Iris pigment epithelial cell (primary cell): ENCODE data around the gene SLC35A3.
"Not testable (repeated sequence)": the region's sequence is repeated elsewhere in the genome, so short reads cannot be mapped to it uniquely, and the experiment has no call there.

Experiments used
- DNase-seq: peaks from one replicate; pipeline ENCODE4 v3.0.0-alpha.2; 2011; ENCODE audit warnings: low read depth

SLC35A3 gene

DNA sequence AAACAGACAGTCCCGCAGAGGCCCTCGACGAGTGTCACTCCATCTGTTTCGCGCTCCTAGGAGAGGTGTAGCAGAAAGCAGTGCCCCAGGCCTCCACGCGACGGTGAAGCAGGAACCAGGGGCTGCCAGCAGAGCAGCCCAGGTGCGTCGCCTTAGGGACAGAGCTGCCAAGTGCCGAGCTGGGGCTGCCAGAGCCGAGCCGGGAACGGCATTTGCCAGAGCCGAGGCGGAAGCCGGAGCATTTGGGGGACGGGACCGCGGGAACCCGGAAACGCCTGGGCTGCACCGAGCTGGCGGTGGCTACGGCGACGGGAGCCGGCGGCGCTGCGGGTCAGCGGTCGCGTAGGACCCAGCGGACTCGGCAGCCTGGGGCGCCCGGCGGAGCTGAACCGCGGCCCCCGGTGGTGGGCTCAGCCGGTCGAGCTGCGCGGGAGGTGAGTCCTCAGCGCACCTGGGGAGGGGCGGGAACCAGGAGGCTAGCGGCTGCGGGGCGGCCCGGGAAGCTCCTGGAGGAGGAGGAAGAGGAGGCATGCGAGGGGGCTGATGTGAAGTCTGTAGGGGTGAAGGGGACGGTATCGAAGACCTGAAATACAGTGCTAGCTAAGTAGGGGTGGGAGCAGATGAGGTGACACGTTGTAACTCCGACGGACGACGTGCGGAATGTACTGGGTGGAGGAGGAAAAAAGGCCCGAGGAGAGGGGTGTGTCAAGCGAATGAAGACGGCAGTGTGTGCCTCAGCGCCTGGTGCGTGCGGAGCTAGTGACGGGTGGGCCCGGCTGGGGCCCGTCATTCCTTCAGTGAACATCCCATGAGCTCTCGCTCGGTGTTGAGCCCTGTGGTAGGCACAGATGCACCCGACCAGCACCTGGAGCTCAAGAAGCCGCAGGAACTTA, at the start of gene SLC35A3:
Gene SLC35A3, plus strand, starts transcription at position 268 of the 893 bp plus-strand sequence. CDS start 23,559 bp downstream, outside the sequence.
- DNase-seq, result peak; percentile 64

DNA sequence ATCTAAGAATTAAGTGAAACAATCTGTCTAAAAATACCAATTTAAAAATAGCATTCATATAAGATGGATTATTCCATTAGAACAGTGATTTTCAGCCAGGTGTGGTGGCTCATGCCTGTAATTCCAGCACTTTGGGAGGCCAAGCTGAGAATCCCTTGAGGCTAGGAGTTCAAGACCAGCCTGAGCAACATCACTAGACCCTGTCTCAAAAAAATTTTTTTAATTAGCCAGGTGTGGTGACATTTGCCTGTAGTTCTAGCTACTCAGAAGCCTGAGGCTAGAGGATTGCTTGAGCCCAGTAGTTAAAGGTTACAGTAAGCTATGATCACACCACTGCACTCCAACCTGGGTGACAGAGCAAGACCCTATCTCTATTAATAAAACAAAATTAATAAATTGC, 35.0 kb upstream of the SLC35A3 start:
- DNase-seq, result no peak

DNA sequence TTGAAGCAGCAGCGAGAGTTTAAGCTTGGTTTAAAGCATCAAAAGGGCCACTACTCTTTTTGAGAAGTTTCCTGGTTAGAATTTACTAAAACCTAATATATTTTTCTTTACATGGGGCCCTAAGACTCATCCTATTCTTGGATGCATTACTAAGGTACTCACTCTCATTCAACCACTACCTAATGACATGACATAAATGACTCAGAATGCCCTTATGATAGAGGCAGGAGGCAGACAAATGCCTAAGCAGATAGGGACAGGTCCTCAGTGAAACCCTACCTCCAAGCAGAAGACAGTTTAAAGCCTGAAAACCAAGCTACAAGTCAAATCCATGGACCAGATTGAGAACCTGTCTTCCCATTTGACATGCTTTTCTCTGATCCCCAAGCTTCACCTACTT, 34.3 kb upstream of the SLC35A3 start:
- no peak for DNase-seq

DNA sequence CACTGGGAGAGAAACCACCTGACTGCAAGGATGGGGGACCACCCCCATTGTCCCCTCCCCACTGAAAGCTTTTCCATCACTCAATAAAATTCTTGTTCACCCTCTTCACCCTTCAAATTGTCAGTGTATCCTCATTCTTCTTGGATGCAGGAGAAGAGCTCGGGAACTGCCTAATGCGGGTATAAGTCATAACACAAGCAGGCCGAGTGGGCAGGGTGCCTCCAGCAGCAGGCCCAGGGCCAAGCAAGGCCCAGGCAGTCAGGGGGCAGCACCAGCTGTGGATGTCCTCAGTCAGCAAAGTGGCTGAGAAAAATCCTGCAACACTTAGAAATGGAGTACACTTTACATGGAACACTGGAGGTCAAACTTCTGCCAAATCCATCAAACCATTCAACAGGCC, 33.7 kb upstream of the SLC35A3 start:
- DNase-seq, result no peak

DNA sequence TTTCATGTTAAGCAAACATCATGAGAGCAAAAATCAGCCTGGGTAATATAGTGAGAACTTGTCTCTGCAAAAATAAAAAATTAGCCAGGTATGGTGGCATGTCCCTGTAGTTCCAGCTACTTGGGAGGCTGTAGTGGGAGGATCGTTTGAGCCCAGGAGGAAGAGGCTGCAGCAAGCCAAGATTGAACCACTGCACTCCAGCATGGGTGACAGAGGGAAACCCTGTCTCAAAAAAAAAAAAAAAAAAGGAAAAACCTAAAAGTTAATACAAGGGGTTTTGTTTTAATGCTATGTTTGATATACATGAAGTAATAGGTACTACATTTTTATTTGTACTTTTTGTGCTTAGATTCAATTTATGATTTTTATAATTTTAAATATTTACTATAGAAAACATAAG, 27.1 kb upstream of the SLC35A3 start:
- DNase-seq, result no peak

DNA sequence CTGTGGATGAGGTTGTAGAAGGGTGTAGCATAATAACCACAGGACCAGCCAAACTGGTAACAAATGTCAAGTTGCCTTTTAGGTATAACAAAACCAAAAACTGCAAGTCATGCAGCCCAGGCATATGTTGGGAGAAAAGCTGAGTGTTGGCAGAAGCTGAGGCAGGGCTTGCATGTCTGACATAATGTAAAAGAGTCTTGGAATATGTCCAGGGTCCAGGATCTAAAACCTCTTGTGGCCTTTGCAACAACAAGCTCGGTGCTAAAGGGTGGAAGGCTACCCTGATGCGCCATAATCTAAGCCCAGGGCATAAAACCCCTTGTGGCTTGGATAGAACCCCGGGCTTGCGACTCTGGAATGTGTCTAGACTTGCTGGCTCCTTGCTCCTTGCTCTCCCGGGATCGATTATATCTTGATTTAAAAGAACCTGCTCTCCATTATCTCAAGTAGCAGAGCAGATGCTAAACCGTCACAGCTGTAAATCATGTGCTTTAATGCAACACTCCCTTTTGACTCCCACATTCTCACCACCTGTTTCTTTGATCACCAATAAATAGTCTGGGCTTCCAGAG, 26.5 kb upstream of the SLC35A3 start:
- peak; percentile 67 for DNase-seq

DNA sequence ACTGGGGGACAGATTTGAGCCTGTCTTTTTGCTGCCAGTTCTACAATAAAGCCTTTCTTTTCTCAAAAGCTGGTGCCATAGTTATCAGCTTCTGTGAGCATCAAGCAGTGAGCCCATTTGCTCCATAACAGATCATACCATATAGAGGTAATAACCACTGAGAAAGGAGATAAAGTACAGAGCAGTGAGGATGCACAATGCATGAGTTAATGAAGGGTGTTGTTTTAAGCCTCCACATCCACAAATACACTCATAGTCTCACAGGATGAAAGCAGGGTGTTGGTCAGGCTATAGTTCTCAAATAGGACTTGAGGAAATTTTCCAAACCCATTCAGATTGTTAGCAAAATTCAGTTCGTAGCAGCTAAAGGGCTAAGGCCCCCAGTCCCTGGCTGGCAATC, 25.6 kb upstream of the SLC35A3 start:
- no peak for DNase-seq

DNA sequence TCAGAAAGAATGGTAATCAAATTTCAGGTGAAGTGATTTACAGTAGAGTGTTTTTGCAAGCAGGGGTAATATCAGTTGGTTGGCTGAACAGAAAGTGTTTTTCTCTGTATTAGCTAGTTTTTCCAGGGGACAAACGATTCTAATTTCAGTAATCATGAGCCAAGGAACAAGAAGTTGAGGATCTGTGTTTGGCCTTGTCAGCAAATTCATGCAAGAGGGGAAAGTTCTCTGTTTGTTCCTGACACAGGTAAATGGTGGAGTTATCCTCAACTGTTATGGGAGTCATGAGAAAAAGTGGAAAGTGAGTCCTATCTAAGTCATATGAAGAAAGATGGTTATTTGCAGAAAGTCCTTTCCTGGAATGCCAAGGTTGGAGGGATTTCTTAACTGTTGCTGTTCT, 24.6 kb upstream of the SLC35A3 start:
- no peak for DNase-seq

DNA sequence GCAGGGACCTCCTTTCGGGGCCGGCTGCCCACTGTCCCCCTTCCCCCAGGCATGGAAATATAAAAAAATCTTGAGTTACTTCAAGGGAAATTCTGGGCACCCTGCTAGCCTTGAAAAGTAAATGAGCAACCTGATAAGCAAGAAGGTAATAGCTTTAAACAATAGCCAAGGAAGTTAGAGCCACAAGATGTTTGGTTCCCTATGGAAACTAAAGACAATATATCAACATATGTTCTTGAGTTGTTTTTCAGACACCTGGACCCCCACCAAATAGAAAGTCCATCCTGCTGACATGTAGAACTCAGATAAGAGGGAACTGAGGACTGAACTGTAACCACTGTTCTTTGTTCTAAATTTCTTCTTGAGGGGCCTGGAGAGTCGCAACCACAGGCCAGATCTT, 19.3 kb upstream of the SLC35A3 start:
- DNase-seq, result no peak

DNA sequence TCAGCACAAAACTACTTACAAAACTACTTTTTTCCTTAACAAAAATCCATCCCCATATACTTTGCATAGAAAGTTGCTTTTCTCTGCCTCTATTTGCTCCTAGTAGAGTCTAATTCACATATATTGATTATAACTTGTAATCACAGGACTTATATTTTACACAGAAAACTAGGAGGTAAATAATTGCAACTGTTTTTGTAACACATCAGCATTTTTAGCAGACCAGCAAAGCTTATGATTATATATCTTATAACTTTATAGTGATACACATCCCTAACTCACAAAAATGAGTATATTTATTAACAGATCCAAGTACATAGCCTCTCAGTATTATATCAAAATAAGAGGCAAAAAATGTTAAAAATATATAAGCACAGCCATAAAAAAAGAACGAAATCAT, 17.3 kb upstream of the SLC35A3 start:
- no peak for DNase-seq

DNA sequence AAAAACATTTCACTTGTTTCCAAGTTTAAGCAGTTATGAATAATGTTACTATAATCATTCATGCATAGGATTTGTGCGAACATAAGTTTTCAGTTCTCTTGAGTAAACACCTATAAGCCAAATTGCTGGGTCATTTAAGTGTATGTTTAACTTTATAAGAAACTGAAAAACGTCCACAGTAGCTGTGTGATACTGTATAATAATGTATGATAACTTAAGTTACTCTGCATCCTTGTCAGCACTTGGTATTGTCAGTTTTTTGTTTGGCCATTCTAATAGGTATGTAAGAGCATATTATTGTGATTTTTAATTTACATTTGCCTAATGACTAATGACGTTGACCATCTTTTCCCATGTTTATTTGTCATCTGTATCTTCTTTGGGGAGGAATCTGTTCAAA, 14.4 kb upstream of the SLC35A3 start:
- DNase-seq, result no peak

DNA sequence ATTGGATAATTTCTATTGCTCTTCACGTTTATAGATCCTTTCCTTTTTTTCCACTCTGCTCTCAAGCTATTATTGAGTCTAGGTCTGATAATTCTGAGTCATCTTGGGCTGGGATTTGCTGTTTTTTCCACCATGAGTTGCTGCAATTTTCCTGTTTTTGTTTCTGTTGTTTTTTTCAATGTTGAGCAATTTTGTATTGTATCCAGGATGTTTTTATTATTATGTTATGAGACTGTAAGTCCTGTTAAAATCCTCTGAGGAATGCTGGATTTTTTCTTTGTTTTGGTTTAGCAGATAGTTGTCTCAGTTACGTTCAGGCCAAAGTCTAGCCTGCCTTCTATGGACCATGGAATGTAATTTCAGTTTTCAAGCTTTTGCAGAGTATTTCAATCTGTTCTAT, 13.0 kb upstream of the SLC35A3 start:
- peak; percentile 69 for DNase-seq

DNA sequence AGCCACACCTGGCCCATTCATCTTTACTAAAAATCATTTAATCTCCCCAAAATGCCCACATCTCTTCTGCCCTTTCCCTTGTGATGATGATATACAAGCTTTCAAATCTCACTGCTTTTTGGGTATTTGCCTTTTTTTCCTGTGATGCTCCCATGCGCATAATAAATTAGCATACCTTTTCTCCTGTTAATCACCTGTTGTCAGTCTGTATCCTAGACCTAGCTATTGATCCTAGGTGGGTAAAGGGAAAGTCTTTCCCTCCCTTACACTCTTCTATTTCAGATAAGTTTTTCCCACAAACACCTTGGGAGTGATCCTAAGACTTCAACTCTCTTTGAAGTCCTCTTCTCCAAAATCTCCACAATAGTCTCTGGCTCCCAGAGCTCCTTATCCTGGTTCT, 12.0 kb upstream of the SLC35A3 start:
- no peak for DNase-seq

DNA sequence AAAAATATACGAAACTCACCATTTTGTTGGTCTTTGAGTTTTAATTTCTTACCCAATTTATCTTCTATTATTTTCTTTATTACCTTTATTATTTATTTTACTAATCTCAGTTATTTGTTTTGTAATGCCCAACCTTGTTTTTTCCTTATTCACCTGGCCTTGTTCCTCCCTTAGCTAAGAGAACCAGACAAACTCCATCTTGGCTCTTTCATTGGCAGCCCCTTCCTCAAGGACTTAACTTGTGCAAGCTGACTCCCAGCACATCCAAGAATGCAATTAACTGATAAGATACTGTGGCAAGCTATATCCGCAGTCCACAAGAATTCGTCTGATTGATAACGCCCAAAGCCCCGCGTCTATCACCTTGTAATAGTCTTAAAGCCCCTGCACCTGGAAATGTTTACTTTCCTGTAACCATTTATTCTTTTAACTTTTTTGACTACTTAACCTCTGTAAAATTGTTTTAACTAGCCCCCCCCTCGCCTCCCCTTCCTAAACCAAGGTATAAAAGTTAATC, 10.5 kb upstream of the SLC35A3 start:
- DNase-seq, result not testable (repeated sequence)

DNA sequence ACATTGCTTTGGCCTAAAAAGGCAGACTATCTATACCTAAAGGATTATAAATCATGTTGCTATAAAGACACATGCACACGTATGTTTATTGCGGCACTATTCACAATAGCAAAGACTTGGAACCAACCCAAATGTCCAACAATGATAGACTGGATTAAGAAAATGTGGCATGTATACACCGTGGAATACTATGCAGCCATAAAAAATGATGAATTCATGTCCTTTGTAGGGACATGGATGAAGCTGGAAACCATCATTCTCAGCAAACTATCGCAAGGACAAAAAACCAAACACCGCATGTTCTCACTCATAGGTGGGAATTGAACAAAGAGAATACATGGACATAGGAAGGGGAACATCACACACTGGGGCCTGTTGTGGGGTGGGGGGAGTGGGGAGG, 9.5 kb upstream of the SLC35A3 start:
- not testable (repeated sequence) for DNase-seq

DNA sequence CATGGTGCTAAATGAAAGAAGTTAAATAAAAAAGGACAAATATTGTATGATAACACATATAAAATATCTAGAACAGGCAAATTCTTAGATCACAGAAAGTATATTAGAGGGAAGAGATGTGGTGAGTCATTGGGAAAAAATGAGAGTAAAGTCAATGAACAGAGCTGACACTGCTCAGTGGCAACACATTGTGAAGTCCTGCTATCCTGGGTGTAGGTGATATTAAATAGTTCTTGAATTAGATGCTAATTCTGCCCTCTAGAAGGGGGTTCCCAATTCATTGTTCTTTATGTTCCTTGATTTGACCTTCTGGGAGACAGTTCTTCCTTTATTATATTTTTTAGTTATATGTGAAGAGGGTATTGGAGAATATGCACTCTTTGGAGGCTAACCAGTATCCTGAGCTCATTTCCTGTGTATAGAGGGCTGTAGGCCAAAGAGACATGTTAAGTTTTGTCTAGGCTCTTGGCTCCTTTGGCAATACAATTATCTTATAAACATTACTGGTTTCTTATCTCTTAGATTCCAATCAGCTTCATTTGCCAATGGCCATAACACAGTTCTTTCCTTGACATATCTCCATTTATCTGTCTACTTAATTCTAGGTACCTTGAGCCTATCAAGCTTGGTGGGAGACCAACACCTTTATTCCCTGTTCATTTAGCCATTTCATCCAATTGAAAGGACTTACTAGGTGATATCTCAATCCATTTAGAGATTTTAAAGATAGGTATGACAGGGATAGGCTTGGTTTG, 6.6 kb upstream of the SLC35A3 start:
- DNase-seq, result peak; percentile 80

DNA sequence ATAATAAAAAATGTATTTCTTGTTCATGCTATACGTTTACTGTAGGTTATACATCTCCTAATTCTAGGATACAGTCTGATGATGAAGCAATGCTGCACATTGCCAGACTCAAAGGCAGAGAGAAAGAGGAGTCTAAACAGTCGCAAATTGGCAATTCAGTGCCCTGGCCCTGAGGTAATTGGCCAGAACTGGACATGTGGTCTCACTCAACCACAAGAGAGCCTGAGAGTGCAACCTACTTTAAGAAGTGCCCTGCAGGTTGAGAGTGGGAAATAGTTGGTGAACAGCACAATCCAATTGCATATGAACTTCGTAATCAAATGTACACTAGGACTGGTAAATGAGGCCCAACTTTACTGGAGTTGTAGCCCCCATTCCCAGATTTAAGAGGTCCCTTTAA, 5.0 kb upstream of the SLC35A3 start:
- DNase-seq, result no peak

DNA sequence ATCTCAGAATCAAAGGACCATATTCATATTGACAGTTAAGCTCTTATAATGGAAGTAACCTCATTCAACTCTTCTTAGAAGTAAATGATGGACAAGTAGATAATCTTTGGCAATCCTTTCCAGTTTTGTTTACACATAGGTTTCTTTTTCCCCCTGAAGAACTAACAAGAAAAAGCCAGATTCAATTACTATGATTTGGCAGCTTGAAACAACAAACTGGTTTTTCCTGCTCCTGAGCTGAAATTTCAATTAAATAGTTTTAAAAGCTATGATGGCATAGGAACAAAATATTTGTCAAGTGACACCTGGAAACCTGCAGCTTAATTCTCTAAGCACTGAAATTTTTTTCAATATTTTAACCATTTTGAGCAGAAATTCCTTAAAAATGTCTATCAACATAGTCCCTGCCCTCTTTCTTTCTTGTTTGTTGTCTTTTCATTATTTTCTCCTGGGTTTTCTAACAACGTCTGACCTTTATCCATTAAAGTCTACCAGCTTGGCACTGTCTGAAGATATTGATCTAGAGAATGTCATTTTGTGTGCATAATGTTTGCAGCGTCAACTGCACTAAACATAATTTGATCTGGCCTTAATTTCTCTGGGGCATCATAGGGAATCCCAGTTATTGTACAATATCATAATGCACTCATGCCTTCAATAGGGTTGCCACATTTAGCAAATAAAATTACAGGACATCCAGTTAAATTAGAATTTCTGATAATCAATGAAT, 4.0 kb upstream of the SLC35A3 start:
- DNase-seq, result no peak

DNA sequence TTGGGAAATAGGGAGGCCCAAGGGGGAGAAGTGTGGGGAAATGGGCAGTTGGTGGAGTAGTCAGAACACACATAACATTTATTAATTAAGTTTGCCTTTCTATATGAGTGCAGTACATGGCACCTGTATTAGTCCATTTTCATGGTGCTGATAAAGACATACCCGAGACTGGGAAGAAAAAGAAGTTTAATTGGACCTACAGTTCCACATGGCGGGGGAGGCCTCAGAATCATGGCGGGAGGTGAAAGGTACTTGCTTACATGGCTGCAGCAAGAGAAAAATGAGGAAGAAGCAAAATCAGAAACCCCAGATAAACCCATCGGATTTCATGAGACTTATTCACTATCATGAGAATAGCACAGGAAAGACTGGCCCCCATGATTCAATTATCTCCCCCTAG, 1.6 kb upstream of the SLC35A3 start:
- no peak for DNase-seq

DNA sequence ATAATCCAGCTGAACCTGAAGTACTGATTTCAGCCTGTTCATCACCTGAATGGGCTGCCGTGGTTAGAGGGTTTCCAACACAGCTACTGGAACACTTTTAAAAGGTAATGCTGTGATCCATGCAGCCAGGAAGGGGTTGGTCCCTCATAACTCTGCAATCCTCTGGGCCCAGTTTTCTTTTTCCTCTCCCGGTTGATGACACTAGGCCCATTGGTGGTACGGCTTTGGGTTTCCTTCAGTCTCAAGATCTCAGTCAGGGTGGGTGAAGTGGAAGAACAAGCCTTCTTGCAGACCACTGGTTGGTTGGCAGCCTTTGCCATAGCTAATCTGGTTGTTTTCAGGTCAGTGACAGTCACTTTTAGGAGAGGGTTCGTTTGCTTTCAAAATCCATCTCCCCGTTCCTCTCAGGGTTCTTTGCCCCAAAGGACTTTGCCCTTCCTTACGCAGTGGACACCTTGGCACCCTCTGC, 502 bp upstream of the SLC35A3 start:
- DNase-seq, result no peak

DNA sequence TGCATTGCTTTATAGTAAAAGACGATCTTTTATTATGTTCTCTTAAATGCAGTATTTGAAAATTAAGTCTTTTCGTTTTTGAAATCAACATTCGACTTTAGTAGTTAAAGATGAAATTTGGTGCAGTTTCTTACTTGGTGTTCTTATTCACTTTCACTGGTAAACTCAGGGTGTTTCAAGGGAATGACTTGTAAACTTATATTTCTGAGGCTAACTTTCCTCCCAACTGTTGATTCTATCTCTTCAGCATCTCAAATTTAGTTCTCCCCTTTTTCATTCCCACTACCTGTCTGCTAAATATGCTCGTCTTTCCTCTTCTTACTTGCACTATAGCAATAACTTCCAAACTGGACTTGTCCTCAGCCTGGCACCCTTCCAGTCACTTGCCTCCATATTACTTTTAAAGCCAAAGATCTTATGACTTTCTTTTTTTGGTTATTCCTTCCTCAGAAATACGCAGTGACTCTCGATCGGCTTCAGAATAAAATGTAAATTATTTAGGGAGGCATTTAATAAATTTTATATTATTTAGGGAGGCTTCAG, 988 bp downstream of the SLC35A3 start:
- DNase-seq, result no peak

DNA sequence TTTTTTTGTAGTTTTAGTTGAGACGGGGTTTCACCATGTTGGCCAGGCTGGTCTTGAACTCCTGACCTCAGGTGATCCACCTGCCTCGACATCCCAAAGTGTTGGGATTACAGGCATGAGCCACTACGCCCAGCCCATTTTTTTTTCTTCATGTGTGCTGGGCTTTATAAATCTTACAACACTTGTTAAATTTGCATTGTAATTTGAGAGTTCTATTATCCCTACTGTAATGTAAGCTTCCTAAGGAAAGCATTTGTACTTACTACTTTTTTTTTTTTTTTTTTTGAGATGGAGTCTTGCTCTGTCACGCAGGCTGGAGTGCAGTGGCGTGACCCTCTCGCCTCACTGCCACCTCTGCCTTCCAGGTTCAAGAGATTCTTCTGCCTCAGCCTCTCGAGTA, 2.3 kb downstream of the SLC35A3 start:
- DNase-seq, result not testable (repeated sequence)
